Renal cortical epithelial cell (primary cell): ENCODE data around the gene KCNQ5. TPM values are rescaled to one million over a fixed set of nuclear protein-coding genes. Genes with fewer than 3 reads are reported as not detected.
A peak's percentile ranks its signal among the peaks of the same experiment; 100 is the strongest.

ENCODE experiments used
- DNase-seq: peaks from one replicate; pipeline ENCODE4 v3.0.0-alpha.2; 2011; ENCODE audit warnings: low read depth
- total RNA-seq: library from RNA; depleted of rRNA; stranded (reverse); fragments of >200 nt; gene quantifications from 2 replicates; pipeline ENCODE4 v1.2.3, GENCODE V29; 2014

The KCNQ5 gene
- total RNA-seq, 1 donor from 2014 or later = under 0.01 TPM

DNA sequence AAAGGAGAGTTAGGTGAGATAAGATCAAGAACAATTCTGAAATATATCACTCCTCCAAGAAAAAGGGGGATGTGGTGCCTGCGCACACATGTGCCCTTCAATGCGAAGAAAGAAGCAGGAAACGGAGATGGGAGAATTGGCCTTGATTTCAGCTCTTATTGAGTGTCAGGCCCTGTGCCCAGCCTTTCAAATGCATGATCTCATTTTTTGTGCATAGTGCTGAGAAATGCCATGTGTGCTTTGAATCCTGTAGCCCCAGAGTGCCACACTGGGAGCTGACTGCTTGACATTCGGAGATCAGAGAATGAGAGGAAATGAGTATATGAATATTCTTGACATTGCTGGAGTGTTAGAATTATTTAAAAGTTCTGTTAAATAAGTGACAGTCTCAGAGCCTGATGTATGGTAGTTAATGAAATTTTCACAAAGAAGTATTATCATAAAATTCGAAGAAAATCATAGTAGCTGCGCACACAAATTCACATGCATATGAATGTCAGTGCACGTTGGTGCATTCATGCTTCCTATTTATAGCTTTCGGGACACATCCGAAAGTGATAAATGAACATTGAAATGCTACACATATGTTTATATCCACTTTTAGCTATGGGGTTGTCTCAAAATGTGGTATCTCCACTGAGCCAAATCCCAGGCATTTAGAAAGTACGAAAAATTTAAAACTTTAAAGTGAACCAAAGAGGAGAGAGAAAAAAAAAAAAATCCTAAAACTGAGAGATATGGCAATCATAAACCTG lies 172.0 kb downstream of the KCNQ5 start:
- DNase-seq = no peak

DNA sequence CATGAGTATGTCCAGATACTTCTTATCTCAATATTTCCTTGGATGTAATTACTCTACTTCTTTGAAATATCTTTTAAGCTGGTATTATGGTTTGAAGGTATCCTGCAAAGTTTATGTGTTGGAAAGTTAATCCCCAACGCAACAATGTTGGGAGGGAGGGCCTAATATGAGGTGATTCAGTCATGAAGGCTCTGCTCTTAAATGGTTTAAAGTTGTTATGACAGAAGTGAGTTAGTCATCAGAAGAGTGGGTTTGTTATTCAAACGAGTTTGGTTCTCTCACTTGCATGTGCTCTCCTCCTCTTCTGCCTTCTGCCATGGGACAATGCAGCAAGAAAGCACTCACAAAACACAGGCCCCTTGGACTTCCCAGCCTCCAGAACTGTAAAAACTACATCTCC lies 176.3 kb downstream of the KCNQ5 start:
- DNase-seq = peak; percentile 74

DNA sequence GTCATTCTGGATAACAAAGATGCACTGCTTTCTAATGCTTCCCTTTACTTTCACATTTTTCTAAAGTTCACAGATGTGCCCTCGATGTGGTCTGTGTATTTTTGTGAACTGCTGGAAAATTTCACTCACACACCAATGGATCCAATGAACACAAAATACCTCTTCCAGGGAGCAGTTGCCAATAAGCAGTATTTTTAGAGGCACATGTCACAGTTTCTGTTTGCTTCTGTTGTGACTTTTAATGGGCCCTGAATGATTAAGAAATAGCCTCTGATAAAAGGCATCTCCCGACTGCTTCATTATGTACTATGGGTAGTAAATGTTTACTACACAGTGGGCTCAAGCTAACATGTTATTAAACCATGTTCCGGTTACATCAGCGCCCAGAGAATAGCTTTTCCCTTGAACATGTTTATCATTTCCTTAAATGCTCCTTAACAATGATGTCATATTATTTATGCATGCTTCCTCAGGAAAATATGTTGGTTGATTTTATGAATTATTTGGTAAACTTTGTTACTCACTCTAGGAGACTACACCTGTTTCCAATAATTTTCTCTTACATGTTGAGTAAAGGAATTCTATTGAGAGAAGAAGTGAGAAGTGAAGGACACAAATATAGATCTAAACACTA lies 188.0 kb downstream of the KCNQ5 start:
- DNase-seq = no peak

DNA sequence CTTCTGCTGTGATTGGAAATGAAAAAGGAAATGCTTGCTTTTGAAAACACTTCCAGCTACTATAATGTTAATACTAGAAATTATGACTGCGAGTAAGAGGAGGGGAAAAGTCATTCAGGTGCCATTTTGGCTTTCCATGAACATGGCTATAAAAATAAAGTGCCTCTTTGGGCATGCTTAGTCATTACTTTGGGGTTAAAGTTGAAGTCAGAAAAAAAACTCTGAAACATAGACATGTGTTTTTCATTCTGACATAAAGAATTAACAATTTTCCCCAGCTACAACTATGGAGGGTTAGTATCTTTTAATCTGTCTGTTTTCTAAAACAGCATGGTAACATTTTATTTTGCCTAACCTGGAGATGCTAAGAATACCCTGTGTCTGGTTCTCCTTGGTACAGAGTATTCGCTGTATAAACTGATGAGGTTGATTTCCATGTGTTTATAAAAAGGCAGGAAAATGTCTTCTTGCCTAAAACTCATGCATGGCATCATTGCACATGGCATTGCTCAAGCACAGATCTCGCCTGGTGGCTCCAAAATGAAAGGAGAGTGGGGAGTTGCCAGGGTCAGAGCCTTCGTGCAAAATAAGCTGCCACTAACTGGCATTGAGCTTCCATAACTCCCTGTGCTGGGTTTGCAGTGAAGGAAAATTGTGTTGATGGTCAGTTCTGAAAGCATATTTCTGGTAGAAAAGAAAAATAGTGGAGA lies 188.9 kb downstream of the KCNQ5 start:
- DNase-seq = no peak

DNA sequence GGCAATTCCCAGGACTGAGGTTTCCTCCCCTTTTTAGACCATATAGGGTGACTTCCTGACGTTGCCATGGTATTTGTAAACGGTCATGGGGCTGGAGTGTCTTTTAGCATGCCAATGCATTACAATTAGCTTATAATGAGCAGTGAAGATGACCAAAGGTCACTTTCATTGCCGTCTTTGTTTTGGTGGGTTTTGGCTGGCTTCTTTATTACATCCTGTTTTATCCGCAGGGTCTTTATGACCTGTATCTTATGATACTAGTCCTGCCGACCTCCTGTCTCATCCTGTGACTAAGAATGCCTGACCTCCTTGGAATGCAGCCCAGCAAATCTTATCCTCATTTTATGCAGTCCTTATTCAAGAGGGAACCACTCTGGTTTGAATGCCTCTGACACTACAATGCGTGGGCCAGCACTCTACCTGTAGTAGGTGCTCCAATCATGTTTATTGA lies 190.1 kb downstream of the KCNQ5 start:
- peak; percentile 32 for DNase-seq

DNA sequence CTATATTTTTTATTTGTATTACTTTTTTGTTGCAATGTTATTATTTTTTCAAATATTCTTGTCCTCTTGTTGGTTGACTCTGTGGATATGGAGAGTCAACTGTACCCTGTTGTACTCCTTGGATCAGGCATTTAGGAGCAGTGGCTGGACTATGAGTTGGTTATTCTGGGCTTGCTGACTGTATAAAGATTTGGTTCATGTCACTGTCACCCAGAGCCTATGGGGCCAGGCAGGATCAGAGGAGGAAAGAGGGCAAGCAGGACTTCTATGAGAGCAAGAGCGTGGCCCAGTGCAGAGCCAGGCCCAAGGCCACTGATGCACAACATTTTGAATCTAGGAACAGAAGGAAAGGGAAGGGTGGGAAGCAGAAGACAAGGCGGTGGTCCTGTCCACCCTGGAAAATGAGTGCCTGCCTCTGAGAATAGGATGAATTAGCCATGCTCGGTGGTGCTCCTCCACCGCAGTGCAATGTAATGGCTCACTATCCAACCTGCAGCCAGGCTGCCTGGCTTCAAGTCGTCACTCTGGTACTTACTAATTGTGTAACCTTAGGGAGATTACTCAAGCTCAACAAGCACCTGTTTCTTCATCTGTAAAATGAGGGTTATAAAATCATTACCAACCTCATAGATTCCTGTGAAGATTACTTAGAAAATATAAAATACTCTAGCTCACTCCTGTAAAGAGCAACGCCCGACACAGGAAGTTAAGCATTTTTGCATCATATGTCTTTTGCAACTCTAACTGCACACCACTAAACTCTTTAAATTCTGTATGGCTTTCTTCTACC lies 192.1 kb downstream of the KCNQ5 start:
- DNase-seq = peak; percentile 52

DNA sequence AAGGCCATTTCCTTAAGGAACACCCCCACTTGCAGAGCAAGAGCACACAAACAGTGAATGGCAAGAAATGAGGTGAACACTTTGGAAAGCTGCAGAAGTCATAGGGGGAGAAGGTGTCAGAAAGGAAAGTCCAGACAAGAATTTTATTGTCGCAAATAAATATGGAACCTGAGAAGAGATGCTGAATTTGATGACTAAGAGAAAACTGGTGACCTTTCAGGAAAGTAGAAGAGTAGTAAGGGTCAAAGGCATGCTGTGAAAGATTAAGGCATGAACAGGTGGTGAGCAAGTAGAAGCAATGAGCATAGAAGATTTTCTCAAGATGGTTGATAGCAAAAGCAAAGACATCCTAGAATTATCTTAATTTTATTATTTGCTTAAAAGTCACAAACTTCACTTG lies 194.2 kb downstream of the KCNQ5 start:
- DNase-seq = no peak

DNA sequence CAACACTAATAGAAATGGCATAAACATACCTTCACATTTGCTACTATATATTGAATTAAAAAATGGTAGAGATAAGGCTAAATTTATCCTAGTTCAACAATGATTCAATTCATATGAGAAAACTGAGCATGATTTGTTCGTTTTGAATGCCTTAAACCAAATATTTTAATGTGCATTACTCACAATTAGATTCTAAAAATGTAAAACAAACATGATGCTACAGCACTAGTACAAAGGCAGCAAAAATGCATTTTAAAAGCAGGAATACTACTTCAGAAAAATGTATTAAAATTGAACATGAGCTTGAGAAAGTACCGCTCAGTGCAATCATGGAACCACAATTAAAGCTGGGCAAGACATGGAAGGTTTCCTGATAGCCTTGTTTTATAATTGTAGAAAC lies 195.3 kb downstream of the KCNQ5 start:
- no peak for DNase-seq

DNA sequence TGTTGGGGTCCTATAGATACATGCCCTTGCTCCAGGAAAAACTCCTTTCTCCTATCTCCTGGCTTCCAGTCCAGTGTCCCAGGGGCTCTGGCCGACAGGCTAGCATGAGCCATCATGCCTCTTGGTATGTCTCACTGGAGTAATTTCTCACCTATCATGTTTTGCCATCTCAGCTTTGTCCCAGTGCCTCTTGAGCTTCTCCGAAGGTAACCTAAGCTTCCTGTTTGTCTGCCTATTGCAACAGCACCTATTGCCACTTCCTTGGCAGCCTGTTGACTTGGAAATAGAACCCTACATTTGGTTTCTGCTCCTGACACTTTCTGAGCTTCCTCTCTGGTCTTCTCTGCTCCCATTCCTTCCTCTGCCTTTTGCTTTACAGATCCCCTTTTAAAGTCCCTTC lies 197.7 kb downstream of the KCNQ5 start:
- no peak for DNase-seq

DNA sequence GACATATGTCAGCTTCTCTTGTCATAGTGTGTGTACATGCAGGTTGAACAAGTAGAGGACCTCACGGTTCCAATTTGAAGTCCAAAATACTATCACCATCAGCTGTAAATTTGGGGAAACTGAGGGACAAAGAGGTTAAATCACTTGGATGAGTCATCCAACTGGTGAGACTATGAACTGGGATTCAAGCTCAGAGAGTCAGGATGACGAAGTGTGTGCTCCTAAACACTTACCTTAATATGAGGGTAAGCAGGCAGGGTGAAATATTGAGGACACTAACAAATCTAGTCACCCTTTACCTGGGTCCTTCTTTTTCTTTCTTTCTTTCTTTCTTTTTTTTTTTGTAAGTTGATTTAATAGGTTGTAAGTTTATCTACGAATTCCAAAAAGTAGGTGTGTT lies 198.3 kb downstream of the KCNQ5 start:
- DNase-seq = no peak

DNA sequence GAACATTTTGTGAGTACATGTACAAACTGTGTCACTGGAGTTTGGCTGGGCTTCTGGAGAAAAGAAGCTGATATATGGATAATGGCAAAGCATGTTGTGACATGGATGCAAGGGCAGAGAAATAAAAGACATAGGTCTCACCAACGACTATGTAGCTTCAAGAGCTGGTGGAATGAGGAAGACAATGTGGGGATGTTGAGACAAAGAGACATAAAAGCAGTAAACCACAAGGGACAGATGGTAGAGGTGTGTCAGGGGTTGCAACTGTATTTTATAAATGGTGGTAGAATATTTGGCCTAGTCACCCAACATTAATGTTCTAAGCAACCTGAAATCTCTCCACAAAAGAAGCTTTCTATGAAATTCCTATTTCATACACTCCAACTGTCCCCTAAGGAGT lies 199.0 kb downstream of the KCNQ5 start:
- DNase-seq = no peak

DNA sequence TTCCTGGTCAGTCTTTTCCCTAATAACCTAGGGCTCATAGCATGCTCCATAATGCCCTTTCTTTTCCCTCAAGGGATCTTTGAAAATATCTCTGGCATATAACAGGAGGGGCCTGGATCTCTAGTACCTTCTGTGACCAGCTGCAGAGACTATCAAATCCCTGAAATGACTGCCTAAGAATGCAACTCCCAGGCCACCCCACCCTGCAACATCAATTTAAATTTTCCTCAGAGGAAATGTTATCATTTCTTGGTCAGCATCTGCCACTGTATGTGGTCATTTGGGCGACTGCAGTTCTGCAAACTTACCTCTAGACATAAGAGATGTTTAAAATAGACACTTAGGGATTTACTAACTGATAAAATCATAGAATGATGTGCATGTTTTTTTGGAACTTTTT lies 200.2 kb downstream of the KCNQ5 start:
- DNase-seq = no peak

DNA sequence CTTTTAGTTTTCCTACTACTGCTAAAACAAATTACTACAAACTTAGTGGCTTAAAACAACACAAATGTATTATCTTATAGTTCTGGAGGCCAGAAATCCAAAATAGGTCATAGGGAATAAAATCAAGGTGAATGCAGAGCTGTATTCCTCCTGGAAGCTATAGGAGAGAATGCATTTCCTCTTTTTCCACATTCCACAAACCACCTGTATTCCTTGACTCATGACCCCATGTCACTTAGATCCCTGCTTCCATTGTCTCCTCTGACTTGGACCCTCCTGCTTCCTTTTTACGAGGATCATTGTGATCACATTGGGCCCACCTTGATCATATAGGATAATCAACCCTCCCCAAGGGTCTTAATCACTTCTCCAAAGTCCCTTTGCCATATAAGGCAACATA lies 200.8 kb downstream of the KCNQ5 start:
- no peak for DNase-seq

DNA sequence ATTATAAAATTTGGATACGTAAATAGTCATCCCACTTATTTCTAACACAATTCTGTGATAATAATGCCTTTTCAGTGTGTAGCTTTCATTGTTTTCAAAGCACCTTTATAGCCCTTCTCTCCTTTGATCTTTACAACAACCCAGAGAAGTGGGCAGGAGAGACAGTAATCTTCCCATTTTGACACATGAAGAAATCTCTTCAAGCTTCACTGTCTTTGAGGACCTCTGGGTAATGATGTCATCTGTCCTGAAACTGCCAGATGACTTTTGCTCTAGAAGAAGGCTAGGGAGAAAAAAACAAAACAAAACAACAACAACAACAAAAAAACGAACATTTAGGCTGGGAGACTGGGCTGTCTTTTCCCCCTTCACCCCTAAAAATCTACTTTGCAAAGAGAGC lies 203.0 kb downstream of the KCNQ5 start:
- DNase-seq = peak; percentile 64

DNA sequence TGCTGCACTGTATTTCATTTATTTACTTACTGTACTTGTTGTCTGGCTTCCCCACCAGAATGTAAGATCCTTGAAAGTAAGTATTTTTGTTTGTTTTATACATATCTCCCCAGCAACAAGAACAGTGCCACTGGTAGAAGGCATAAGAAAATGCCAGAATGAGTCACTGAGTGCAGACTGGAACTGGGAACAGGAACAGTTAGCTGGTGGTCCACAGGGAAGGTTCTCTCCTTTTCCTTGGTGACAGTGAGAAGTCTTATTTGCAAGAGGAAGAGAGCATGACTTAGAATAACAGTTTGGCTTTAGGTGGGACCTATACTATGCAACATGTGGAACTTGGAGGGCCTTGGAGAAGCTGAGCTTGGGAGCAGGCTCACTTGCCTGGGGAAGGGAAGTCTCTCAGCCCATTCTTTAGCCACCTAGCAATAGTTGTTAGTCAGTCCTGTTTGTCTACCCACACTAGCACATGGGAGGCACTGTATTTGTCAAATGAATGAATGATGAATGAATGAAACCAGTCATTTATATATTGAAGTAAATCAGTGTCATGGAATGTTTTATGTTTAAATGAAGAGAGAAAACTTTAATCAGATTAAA lies 203.5 kb downstream of the KCNQ5 start:
- peak; percentile 89 for DNase-seq

DNA sequence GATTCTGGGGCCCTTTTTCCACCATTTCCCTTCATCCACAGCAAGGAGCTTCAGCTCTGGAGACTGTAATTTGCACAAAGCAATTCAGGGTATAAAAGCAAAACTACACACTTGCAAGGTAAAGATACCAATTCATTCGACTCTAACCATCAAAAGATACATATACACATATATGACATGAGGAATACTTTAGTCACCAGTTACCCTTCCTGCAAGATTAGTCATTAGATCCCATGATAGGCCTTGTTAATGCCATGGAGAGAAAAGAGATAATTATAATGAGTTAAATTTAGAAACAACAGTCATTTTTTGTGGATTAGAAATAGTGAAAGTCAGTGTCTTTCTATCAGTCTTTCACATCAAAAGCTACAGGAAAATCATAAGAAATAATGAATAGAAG lies 204.2 kb downstream of the KCNQ5 start:
- peak; percentile 26 for DNase-seq

DNA sequence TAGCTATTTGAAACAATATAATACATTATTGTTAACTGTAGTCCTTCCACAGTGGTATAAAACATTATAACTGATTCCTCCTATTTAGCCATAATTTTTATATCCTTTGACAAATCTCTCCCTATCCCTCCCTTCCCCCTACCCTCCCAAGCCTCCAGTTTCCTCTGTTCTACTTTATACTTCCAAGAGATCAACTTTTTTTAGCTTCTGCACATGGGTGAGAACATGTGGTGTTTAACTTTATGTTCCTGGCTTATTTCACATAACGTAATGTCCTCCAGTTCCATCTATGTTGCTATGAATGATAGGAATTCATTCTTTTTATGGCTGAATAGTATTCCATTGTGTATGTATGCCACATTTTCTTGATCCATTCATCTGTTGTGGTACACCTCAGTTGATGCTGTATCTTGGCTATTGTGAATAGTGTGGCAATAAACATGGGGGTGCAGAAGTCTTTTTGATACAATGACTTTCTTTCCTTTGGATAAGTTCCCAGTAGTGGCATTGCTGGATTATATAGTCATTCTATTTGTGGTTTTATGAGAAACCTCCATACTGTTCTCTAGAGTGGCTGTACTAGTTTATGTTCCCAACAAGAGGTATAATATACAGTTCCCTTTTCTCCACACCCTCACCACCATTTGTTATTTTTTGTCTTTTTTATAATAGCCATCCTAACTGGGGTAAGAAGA lies 205.0 kb downstream of the KCNQ5 start:
- DNase-seq = peak; percentile 59

DNA sequence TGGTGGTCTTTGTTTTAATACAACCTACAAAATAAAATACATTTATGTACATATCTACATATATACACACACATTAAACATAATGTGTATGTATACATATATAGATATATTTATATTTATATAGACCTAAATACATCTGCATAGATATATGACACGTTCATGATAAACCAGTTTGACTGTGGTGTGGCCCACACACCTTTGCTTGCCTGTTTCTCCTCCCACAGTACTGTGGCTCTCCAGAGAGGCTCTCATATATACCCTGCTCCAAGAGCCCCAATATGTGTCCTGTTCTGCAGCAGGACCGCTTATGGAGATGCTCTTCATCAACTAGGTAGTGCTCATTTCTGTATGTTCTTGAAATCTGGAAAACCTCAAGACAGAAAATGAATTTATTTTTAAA lies 207.0 kb downstream of the KCNQ5 start:
- no peak for DNase-seq

DNA sequence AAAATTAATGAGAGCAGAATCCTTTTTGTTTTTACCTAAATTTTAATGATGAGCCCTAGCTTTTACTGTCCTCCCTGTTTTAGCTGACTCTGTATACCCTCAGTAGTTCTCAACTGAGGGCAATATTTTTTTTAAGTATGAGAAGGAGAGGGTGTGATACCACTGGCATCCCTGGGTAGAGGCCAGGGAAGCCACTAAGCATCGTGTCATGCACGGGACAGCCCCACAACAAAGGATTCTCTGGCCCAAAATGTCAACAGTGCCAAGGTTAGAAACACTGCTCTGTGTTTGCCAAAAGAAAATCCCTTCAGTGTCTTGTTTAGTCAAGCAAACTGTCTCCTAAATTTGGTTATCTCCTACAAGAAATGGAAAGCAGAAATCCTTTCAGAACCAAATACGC lies 210.4 kb downstream of the KCNQ5 start:
- DNase-seq = peak; percentile 20

DNA sequence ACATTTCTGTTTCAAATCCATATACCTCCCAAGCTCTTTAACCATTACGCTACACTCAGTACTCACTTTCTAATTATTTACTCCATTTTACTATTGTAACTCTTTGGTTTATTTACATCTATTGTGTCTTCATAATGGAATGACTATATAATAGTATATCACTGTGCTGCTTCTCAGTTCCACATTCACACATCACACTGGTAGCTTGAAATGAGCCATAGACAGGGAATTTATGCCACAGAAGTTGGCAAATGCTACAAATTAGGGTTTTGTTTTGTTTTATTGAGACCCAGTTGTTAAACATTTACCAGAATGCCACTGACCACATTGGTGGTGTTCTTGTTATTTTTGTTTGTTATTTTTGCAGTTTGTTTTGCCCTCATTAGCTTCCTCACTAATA lies 213.9 kb downstream of the KCNQ5 start:
- peak; percentile 80 for DNase-seq

DNA sequence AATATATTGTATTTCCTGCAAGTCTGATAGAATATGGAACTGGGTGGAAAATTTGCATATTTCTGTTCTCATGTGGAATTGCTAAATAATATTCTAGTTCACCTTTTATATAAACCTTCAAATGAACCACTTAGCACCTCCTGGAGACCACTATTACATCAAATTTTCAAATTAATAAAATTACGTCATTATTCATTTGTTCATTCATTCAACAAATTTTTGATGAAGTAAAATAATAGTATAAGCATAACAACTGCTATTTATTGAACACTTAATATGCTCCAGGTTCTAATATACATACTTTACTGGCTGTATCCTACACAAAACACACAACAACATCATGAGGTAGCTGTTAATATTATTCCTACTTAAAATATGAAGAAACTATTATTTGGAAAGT lies 215.1 kb downstream of the KCNQ5 start:
- DNase-seq = no peak
